OCI-LY7 (cell line): ENCODE measurements around the gene SNRPB. TPM values are rescaled to one million over a fixed set of nuclear protein-coding genes. Genes with fewer than 3 reads are reported as not detected.
A peak's percentile ranks its signal among the peaks of the same experiment; 100 is the strongest.

Experiments used
- BruUV-seq: library from RNA; stranded (reverse); fragments of 400-500 nt; replicated peaks from 2 replicates; lab custom pipeline; 2021; lab: Mats Ljungman, UMichigan
- CTCF ChIA-PET: fragments of 300-600 bp; sonication (Branson Sonifier 250); formaldehyde crosslinking; loops from one replicate; lab custom pipeline; 2022; ENCODE audit warnings: antibody characterized with exemption; ENCODE audit not compliant: unreplicated experiment; lab: Charles Lee
- POLR2A ChIA-PET: fragments of 300-600 bp; sonication (Branson Sonifier 250); formaldehyde crosslinking; loops from one replicate; lab custom pipeline; 2022; ENCODE audit warnings: antibody characterized with exemption; lab: Charles Lee
- DNase-seq: peaks from one replicate; pipeline ENCODE4 v3.0.0-alpha.2; 2015; ENCODE audit warnings: low spot score
- H2AFZ ChIP-seq: fragments of 200-600 bp; sonication (generic), shearing (Covaris generic); 2 replicates; pipeline ENCODE4 v1.6.1; 2014; ENCODE audit warnings: mild to moderate bottlenecking, antibody characterized with exemption, low read length, moderate library complexity
- H3K27ac ChIP-seq: fragments of 200-600 bp; sonication (generic); 2 replicates; pipeline ENCODE4 v1.5.1; 2014; ENCODE audit warnings: mixed run types, low read depth, mild to moderate bottlenecking, moderate library complexity, low read length, inconsistent platforms; ENCODE audit not compliant: poor library complexity, severe bottlenecking
- H3K36me3 ChIP-seq: fragments of 200-600 bp; sonication (generic); 2 replicates; pipeline ENCODE4 v1.6.1; 2014; ENCODE audit warnings: mild to moderate bottlenecking, antibody characterized with exemption, low read length, moderate library complexity, mixed read lengths; ENCODE audit not compliant: insufficient read depth
- H3K4me1 ChIP-seq: fragments of 200-600 bp; sonication (generic); 2 replicates; pipeline ENCODE4 v1.5.1; 2014; ENCODE audit warnings: mild to moderate bottlenecking, low read length; ENCODE audit not compliant: insufficient read depth, poor library complexity, severe bottlenecking
- H3K4me2 ChIP-seq: fragments of 200-600 bp; sonication (generic); 2 replicates; pipeline ENCODE4 v1.6.1; 2014; ENCODE audit warnings: mild to moderate bottlenecking, low read length
- H3K4me3 ChIP-seq: fragments of 200-600 bp; sonication (generic); 2 replicates; pipeline ENCODE4 v1.5.1; 2014; ENCODE audit warnings: mild to moderate bottlenecking, low read depth, low read length; ENCODE audit not compliant: poor library complexity, severe bottlenecking
- H3K79me2 ChIP-seq: fragments of 200-600 bp; sonication (generic); 2 replicates; pipeline ENCODE4 v1.6.1; 2016; ENCODE audit warnings: low read depth, mild to moderate bottlenecking, low read length, moderate library complexity, mixed read lengths; ENCODE audit not compliant: insufficient read depth
- H3K9me2 ChIP-seq: fragments of 200-600 bp; sonication (generic); 2 replicates; pipeline ENCODE4 v1.6.1; 2016; ENCODE audit warnings: mild to moderate bottlenecking, low read length, mixed read lengths; ENCODE audit not compliant: insufficient read depth
- H3K9me3 ChIP-seq: fragments of 200-600 bp; sonication (generic); 2 replicates; pipeline ENCODE4 v1.6.1; 2014; ENCODE audit warnings: mild to moderate bottlenecking, mixed run types, low read length, mixed read lengths
- H4K20me1 ChIP-seq: fragments of 200-600 bp; sonication (generic); 2 replicates; pipeline ENCODE4 v1.6.1; 2014; ENCODE audit warnings: mild to moderate bottlenecking, antibody characterized with exemption, low read length, moderate library complexity, mixed read lengths; ENCODE audit not compliant: insufficient read depth
- CTCF ChIP-seq: fragments of 200-600 bp; sonication (generic); conservative IDR thresholded peaks from 2 replicates; pipeline ENCODE4 v1.5.1; 2014; ENCODE audit warnings: mild to moderate bottlenecking, antibody characterized with exemption, low read length, moderate library complexity, mixed read lengths
- EZH2phosphoT487 ChIP-seq: fragments of 200-600 bp; sonication (generic); IDR thresholded peaks from 2 replicates; pipeline ENCODE4 v1.6.1; 2018; ENCODE audit warnings: low read depth, borderline replicate concordance, mild to moderate bottlenecking, mixed run types, antibody characterized with exemption, low read length, moderate library complexity, mixed read lengths
- intact Hi-C: fragments of 100-400 bp; cut with micrococcal nuclease; formaldehyde crosslinking; loops from one replicate; pipeline ENCODE4 v1.10.0; 2022; ENCODE audit not compliant: unreplicated experiment
- total RNA-seq, 2 experiments: library from RNA; depleted of rRNA in 1 of 2; stranded (reverse); fragments of >200 nt in 1 of 2; shearing (Covaris generic) in 1 of 2; gene quantifications; 2 replicates each; pipeline ENCODE4 v1.2.3, GENCODE V29; 2014 to 2022

SNRPB gene
- total RNA-seq, 2 experiments from 2014 or later, result 351 to 516 TPM

- Histone ChIP-seq H3K4me1 (no peaks in the 10 kb centered on the region), H3K4me3 (no peak overlapping the region), H4K20me1 (no peaks in the 10 kb centered on the region), H3K9me3 (no peaks in the 10 kb centered on the region), H3K4me2 (no peak overlapping the region), H3K79me2 (no peaks in the 10 kb centered on the region), H3K27ac (no peak overlapping the region), H2AFZ (no peak overlapping the region), H3K9me2 (no peaks in the 10 kb centered on the region), H3K36me3 (peaks cover 4% of the 10 kb centered on the region; the same call in 1 of the 2 replicates)
- ChIA-PET CTCF (interaction anchor here (0.6 kb wide), 1 partner anchor 16 kb away, joined by 4 read pairs; no protein-coding TSS in a partner anchor), POLR2A (no interaction called here)
- intact Hi-C loops, result loop anchor here (1.0 to 5.0 kb wide), 4 partner anchors 65 to 485 kb away; no protein-coding TSS in a partner anchor
- peak; percentile 87 for TF ChIP-seq CTCF
- TF ChIP-seq EZH2phosphoT487, result no peak
- peak; percentile 54 for DNase-seq
- BruUV-seq, result no TSS peak
Measured at GRCh38 chr20:2451939-2452732, 18.5 kb downstream of the SNRPB start.

GRCh38 chr20:2451422-2451821, 19.2 kb downstream of the SNRPB start:
- no peaks in the 10 kb centered on the region for H3K9me3 ChIP-seq
- H3K4me2 ChIP-seq, result no peak overlapping the region
- no peak overlapping the region for H3K4me3 ChIP-seq
- intact Hi-C loops, result loop anchor here (5.0 kb wide), 2 partner anchors 244 to 484 kb away; no protein-coding TSS in a partner anchor
- BruUV-seq, result no TSS peak
- H3K27ac ChIP-seq, result no peak overlapping the region
- no peak overlapping the region for H2AFZ ChIP-seq
- no peak for DNase-seq
- H3K9me2 ChIP-seq, result no peaks in the 10 kb centered on the region
- no peaks in the 10 kb centered on the region for H4K20me1 ChIP-seq
- no peaks in the 10 kb centered on the region for H3K36me3 ChIP-seq
- no peaks in the 10 kb centered on the region for H3K4me1 ChIP-seq
- TF ChIP-seq EZH2phosphoT487 (no peak), CTCF (no peak)
- CTCF ChIA-PET, result interaction anchor here (0.6 kb wide), 1 partner anchor 17 kb away, joined by 4 read pairs; no protein-coding TSS in a partner anchor
- POLR2A ChIA-PET, result no interaction called here
- no peaks in the 10 kb centered on the region for H3K79me2 ChIP-seq

GRCh38 chr20:2449386-2449785, 21.2 kb downstream of the SNRPB start:
- Histone ChIP-seq H3K9me3 (no peaks in the 10 kb centered on the region), H3K79me2 (no peaks in the 10 kb centered on the region), H3K9me2 (no peaks in the 10 kb centered on the region), H3K4me1 (no peaks in the 10 kb centered on the region), H3K4me3 (no peak overlapping the region), H3K27ac (no peak overlapping the region), H3K4me2 (no peak overlapping the region), H4K20me1 (no peaks in the 10 kb centered on the region), H3K36me3 (no peaks in the 10 kb centered on the region), H2AFZ (no peak overlapping the region)
- no peak for TF ChIP-seq EZH2phosphoT487
- TF ChIP-seq CTCF, result no peak
- CTCF ChIA-PET, result no interaction called here
- intact Hi-C loops, result no loop called here
- POLR2A ChIA-PET, result no interaction called here
- DNase-seq, result no peak
- no TSS peak for BruUV-seq
